HG02973 (cell line): ENCODE data around the gene MYCBPAP.

Experiments used
- ATAC-seq: cut with Tn5 transposase; IDR thresholded peaks from one replicate; pipeline ENCODE4 v1.9.1; 2021; ENCODE audit warnings: moderate library complexity; ENCODE audit not compliant: unreplicated experiment

Gene MYCBPAP

GRCh38 chr17:50514936-50515702 lies 6.9 kb downstream of the MYCBPAP start:
- no peak for ATAC-seq

- ATAC-seq: no peak
These were observed 8.8 kb downstream of the MYCBPAP start for GRCh38 chr17:50517011-50517410.

GRCh38 chr17:50517504-50518383 lies 9.5 kb downstream of the MYCBPAP start:
- no peak for ATAC-seq

GRCh38 chr17:50518384-50519023 lies 10.3 kb downstream of the MYCBPAP start:
- no peak for ATAC-seq

- no peak for ATAC-seq
These were observed 11.0 kb downstream of the MYCBPAP start for GRCh38 chr17:50519141-50519834.

GRCh38 chr17:50520483-50520882 lies 12.2 kb downstream of the MYCBPAP start:
- ATAC-seq: no peak

GRCh38 chr17:50521514-50521913 lies 13.3 kb downstream of the MYCBPAP start:
- ATAC-seq: no peak

GRCh38 chr17:50522766-50523165 lies 14.5 kb downstream of the MYCBPAP start:
- no peak for ATAC-seq

- ATAC-seq: no peak
These were observed 15.0 kb downstream of the MYCBPAP start for GRCh38 chr17:50523208-50523607.

- no peak for ATAC-seq
These were observed 16.6 kb downstream of the MYCBPAP start for GRCh38 chr17:50524838-50525237.

- no peak for ATAC-seq
These were observed 19.0 kb downstream of the MYCBPAP start for GRCh38 chr17:50527155-50527762.

- no peak for ATAC-seq
These were observed 19.8 kb downstream of the MYCBPAP start for GRCh38 chr17:50527949-50528474.

GRCh38 chr17:50529849-50530248 lies 21.6 kb downstream of the MYCBPAP start:
- no peak for ATAC-seq

GRCh38 chr17:50531428-50532025 lies 23.3 kb downstream of the MYCBPAP start:
- no peak for ATAC-seq

GRCh38 chr17:50532452-50533024 lies 24.3 kb downstream of the MYCBPAP start, which contains the start of gene EPN3:
EPN3 (plus strand) TSS chr17:50532735; CDS start chr17:50536557, 3,822 bp downstream.
- no peak for ATAC-seq

GRCh38 chr17:50533185-50533584 lies 24.9 kb downstream of the MYCBPAP start:
- no peak for ATAC-seq

GRCh38 chr17:50533720-50534148 lies 25.5 kb downstream of the MYCBPAP start:
- ATAC-seq: no peak

- ATAC-seq: no peak
These were observed 26.2 kb downstream of the MYCBPAP start for GRCh38 chr17:50534222-50534978.

GRCh38 chr17:50534979-50535326 lies 26.7 kb downstream of the MYCBPAP start:
- ATAC-seq: no peak
